A549 (cell line): ENCODE data around the gene SCYL1. TPM values are rescaled to one million over a fixed set of nuclear protein-coding genes. Genes with fewer than 3 reads are reported as not detected.

ENCODE experiments used
- ATAC-seq, 2 experiments: fragments of 200-7000 bp in 1 of 2; fragments of >200 bp in 1 of 2; cut with Nextera tagmentation in 1 of 2; cut with Tn5 transposase in 1 of 2; 3 replicates each; pipeline versions ENCODE4 v1.8.0 to v1.9.1; 2018 to 2020; ENCODE audit warnings: mild to moderate bottlenecking in 1 of 2, moderate library complexity in 1 of 2
- CTCF ChIA-PET: fragments of 300-600 bp; sonication (Branson Sonifier 250); formaldehyde crosslinking; extraction: SDS; loops from one replicate; lab custom pipeline; 2021; ENCODE audit warnings: antibody characterized with exemption, inconsistent platforms; lab: Yijun Ruan, JAX
- POLR2A ChIA-PET: fragments of 350-600 bp; formaldehyde crosslinking; extraction: SDS; loops from one replicate; lab custom pipeline; 2021; ENCODE audit warnings: antibody characterized with exemption, inconsistent platforms; lab: Yijun Ruan, JAX
- DNase-seq, 2 experiments: peaks; one replicate each; pipeline versions ENCODE4 v3.0.0 to v3.0.0-alpha.2; 2011 to 2016; ENCODE audit warnings: low read depth in 1 of 2, low spot score in 1 of 2
- FAIRE-seq: peaks from 2 replicates; lab custom pipeline; 2011; peaks lifted over from hg19 to GRCh38; lab: Jason Lieb, UNC
- H3K27ac ChIP-seq, 2 experiments: fragments of >200 bp; sonication (Bioruptor Twin); formaldehyde crosslinking; 3 replicates each; pipeline ENCODE4 v1.5.1; 2016 to 2017
- H3K4me1 ChIP-seq: fragments of >200 bp; sonication (Bioruptor Twin); formaldehyde crosslinking; 3 replicates; pipeline ENCODE4 v1.6.1; 2016
- H3K4me2 ChIP-seq: fragments of >200 bp; sonication (Bioruptor Twin); formaldehyde crosslinking; 3 replicates; pipeline ENCODE4 v1.6.1; 2016
- H3K4me3 ChIP-seq: fragments of >200 bp; sonication (Bioruptor Twin); formaldehyde crosslinking; 3 replicates; pipeline ENCODE4 v1.5.1; 2016
- H3K9me3 ChIP-seq: fragments of >200 bp; sonication (Bioruptor Twin); formaldehyde crosslinking; 3 replicates; pipeline ENCODE4 v1.6.1; 2016
- ATOH8 ChIP-seq: fragments of 250-450 bp; sonication (Bioruptor Pico); IDR thresholded peaks from 2 replicates; pipeline ENCODE4 v1.5.0; 2020; ENCODE audit warnings: low read depth, mild to moderate bottlenecking, moderate library complexity
- BCL3 ChIP-seq: fragments of >200 bp; sonication (Bioruptor Twin); formaldehyde crosslinking; IDR thresholded peaks from 3 replicates; pipeline ENCODE4 v1.6.1; 2016
- BHLHE40 ChIP-seq: IDR thresholded peaks from 2 replicates; pipeline ENCODE4 v1.6.1; 2012; ENCODE audit warnings: low read depth, low read length, inconsistent platforms
- CBX2 ChIP-seq: fragments of 200-600 bp; sonication (generic); IDR thresholded peaks from 2 replicates; pipeline ENCODE4 v1.6.1; 2016; ENCODE audit warnings: low read depth, mild to moderate bottlenecking, borderline replicate concordance
- CBX8 ChIP-seq: fragments of 200-600 bp; sonication (generic); IDR thresholded peaks from 2 replicates; pipeline ENCODE4 v1.6.1; 2016
- CHD2 ChIP-seq: fragments of 150-350 bp; IDR thresholded peaks from 2 replicates; pipeline ENCODE4 v1.6.1; 2014; ENCODE audit warnings: low read length; ENCODE audit not compliant: partially characterized antibody
- CHD4 ChIP-seq: fragments of 200-600 bp; sonication (generic); IDR thresholded peaks from 2 replicates; pipeline ENCODE4 v1.6.1; 2016; ENCODE audit warnings: antibody characterized with exemption, mild to moderate bottlenecking, borderline replicate concordance
- EHF ChIP-seq: fragments of 250-450 bp; sonication (Bioruptor Pico); IDR thresholded peaks from 2 replicates; pipeline ENCODE4 v1.5.0; 2020; ENCODE audit warnings: mild to moderate bottlenecking
- EP300 ChIP-seq, 2 experiments: fragments of >200 bp; sonication (Bioruptor Twin); formaldehyde crosslinking; IDR thresholded peaks; 2 replicates in 1 of 2; 3 replicates in 1 of 2; pipeline ENCODE4 v1.6.1; 2016 to 2017
- FOXS1 ChIP-seq: fragments of 250-450 bp; sonication (Bioruptor Pico); IDR thresholded peaks from 2 replicates; pipeline ENCODE4 v1.5.0; 2020; ENCODE audit warnings: mild to moderate bottlenecking, moderate library complexity
- HOXB5 ChIP-seq: fragments of 250-450 bp; sonication (Bioruptor Pico); IDR thresholded peaks from 2 replicates; pipeline ENCODE4 v1.5.0; 2020; ENCODE audit warnings: mild to moderate bottlenecking, moderate library complexity
- JUN ChIP-seq, 2 experiments: fragments of >200 bp; sonication (Bioruptor Twin); formaldehyde crosslinking; IDR thresholded peaks; 2 replicates in 1 of 2; 3 replicates in 1 of 2; pipeline ENCODE4 v1.6.1; 2016 to 2017
- KDM5A ChIP-seq: fragments of 200-600 bp; sonication (generic); IDR thresholded peaks from 2 replicates; pipeline ENCODE4 v1.6.1; 2016; ENCODE audit warnings: antibody characterized with exemption, mild to moderate bottlenecking
- MAFK ChIP-seq: fragments of 450-650 bp; IDR thresholded peaks from 2 replicates; pipeline ENCODE4 v1.6.1; 2014; ENCODE audit not compliant: partially characterized antibody
- MAZ ChIP-seq: fragments of 150-350 bp; IDR thresholded peaks from 2 replicates; pipeline ENCODE4 v1.6.1; 2014; ENCODE audit warnings: antibody characterized with exemption, low read depth, low read length, borderline replicate concordance
- NFE2L2 ChIP-seq: fragments of 150-350 bp; conservative IDR thresholded peaks from 2 replicates; pipeline ENCODE4 v1.6.1; 2014; ENCODE audit warnings: low read length
- NPAS2 ChIP-seq: fragments of 250-450 bp; sonication (Bioruptor Pico); IDR thresholded peaks from 2 replicates; pipeline ENCODE4 v1.8.0; 2022; ENCODE audit warnings: mild to moderate bottlenecking, moderate library complexity, borderline replicate concordance
- NR3C1 ChIP-seq: fragments of >200 bp; sonication (Bioruptor Twin); formaldehyde crosslinking; IDR thresholded peaks from 3 replicates; pipeline ENCODE4 v1.6.1; 2017
- PHF8 ChIP-seq: fragments of 200-600 bp; sonication (generic); IDR thresholded peaks from 2 replicates; pipeline ENCODE4 v1.6.1; 2016; ENCODE audit warnings: low read depth, mild to moderate bottlenecking, antibody characterized with exemption, moderate library complexity, borderline replicate concordance
- POLR2AphosphoS2 ChIP-seq: conservative IDR thresholded peaks from 2 replicates; pipeline ENCODE4 v1.6.1; 2012; ENCODE audit warnings: low read length, improper control_type of control experiment, inconsistent platforms
- RAD21 ChIP-seq, 2 experiments: fragments of >200 bp in 1 of 2; sonication (Bioruptor Twin) in 1 of 2; formaldehyde crosslinking in 1 of 2; IDR thresholded peaks in 1 of 2; conservative IDR thresholded peaks in 1 of 2; 2 replicates in 1 of 2; 3 replicates in 1 of 2; pipeline ENCODE4 v1.6.1; 2012 to 2018; ENCODE audit warnings: inconsistent platforms in 1 of 2
- RARB ChIP-seq: fragments of 250-450 bp; sonication (Bioruptor Pico); IDR thresholded peaks from 2 replicates; pipeline ENCODE4 v1.8.0; 2021; ENCODE audit warnings: mild to moderate bottlenecking, moderate library complexity
- RCOR1 ChIP-seq: fragments of 150-350 bp; IDR thresholded peaks from 2 replicates; pipeline ENCODE4 v1.6.1; 2014; ENCODE audit warnings: antibody characterized with exemption, low read length, low read depth
- RFX5 ChIP-seq: fragments of 450-650 bp; IDR thresholded peaks from 2 replicates; pipeline ENCODE4 v1.7.1; 2014; ENCODE audit warnings: antibody characterized with exemption, mild to moderate bottlenecking, moderate library complexity
- ZC3H11A ChIP-seq: fragments of 450-650 bp; IDR thresholded peaks from 2 replicates; pipeline ENCODE4 v1.6.1; 2014; ENCODE audit warnings: antibody characterized with exemption, mild to moderate bottlenecking
- ZNF302 ChIP-seq: fragments of 250-450 bp; sonication (Bioruptor Pico); IDR thresholded peaks from 2 replicates; pipeline ENCODE4 v1.9.0; 2021; ENCODE audit warnings: inconsistent platforms, mild to moderate bottlenecking, moderate library complexity
- ZSCAN20 ChIP-seq: fragments of 250-450 bp; sonication (Bioruptor Pico); IDR thresholded peaks from 2 replicates; pipeline ENCODE4 v1.8.0; 2022; ENCODE audit warnings: mild to moderate bottlenecking, moderate library complexity
- WGBS: methylation state at CpG from one replicate; pipeline ENCODE4 v1.1.6; 2017; ENCODE audit errors: missing lambda C conversion rate; 5-methylcytosine and 5-hydroxymethylcytosine counted together
- polyA plus RNA-seq, 4 experiments: library from polyadenylated mRNA; depleted of rRNA in 3 of 4; stranded (reverse); fragments of >200 nt; fragmentation: RNase III in 1 of 4; extraction: RNeasy Plus Mini Kit Qiagen cat#74134 plus additional on column Dnase treatment in 1 of 4; gene quantifications; 2 replicates in 3 of 4; 3 replicates in 1 of 4; pipeline ENCODE4 v1.2.3, GENCODE V29; 2011 to 2017
- TF ChIP-seq, protein P1 (sequence below): fragments of 200-600 bp; sonication (generic); IDR thresholded peaks from 2 replicates; pipeline ENCODE4 v1.6.1; 2016; ENCODE audit warnings: antibody characterized with exemption, mild to moderate bottlenecking, moderate library complexity
- TF ChIP-seq, protein P2 (sequence below): fragments of 450-650 bp; IDR thresholded peaks from 2 replicates; pipeline ENCODE4 v1.6.1; 2014; ENCODE audit warnings: antibody characterized with exemption
- TF ChIP-seq, protein P3 (sequence below): fragments of >200 bp; sonication (Bioruptor Twin); formaldehyde crosslinking; IDR thresholded peaks from 2 replicates; pipeline ENCODE4 v1.6.1; 2016
- TF ChIP-seq, protein P4 (sequence below): IDR thresholded peaks from 2 replicates; pipeline ENCODE4 v1.6.1; 2012; ENCODE audit warnings: low read depth, borderline replicate concordance
- TF ChIP-seq, protein P5 (sequence below): IDR thresholded peaks from 2 replicates; pipeline ENCODE4 v1.6.1; 2012

Gene SCYL1
- polyA plus RNA-seq, 2 of the 4 experiments (the other 2 are of a cell fraction) = 30.8 to 46.8 TPM

- ChIA-PET POLR2A (interaction anchor here (0.7 to 26.7 kb wide), 12 partner anchors 8 to 126 kb away, joined by 3 to 1006 read pairs (median 33); partner anchors contain the start of gene NEAT1), CTCF (interaction anchor here (0.6 to 30.0 kb wide), 19 partner anchors 7 to 932 kb away, joined by 3 to 947 read pairs (median 4); partner anchors contain the start of gene SLC25A45)
- Histone ChIP-seq H3K4me1 (peaks cover 53% of the 10 kb centered on the region), H3K4me2 (peak overlapping the region; percentile 98), H3K4me3 (peak overlapping the region; percentile 90), H3K27ac (peak overlapping the region; percentile 98 to 100), H3K9me3 (no peaks in the 10 kb centered on the region)
- FAIRE-seq (no peak), DNase-seq (peak; percentile 74 to 99), ATAC-seq (peak; percentile 72 to 79)
- 1% methylated on average over 29 of the region's 61 CpGs for WGBS
- peak; percentile 61; the same call in 1 of the 2 replicates for TF ChIP-seq BHLHE40
- peak; percentile 94 to 99 for TF ChIP-seq JUN (IDR thresholded peaks at IDR 0.05)
- TF ChIP-seq KDM5A = no peak
- no peak for TF ChIP-seq FOXS1 (CRISPR knock-in tag)
- TF ChIP-seq ZSCAN20 (CRISPR knock-in tag) = no peak
- TF ChIP-seq RARB (CRISPR knock-in tag) = 0 out of 2 replicates have a peak, but pooled peaks have one; percentile 25
- TF ChIP-seq MAZ = no peak
- TF ChIP-seq, protein P1, sequence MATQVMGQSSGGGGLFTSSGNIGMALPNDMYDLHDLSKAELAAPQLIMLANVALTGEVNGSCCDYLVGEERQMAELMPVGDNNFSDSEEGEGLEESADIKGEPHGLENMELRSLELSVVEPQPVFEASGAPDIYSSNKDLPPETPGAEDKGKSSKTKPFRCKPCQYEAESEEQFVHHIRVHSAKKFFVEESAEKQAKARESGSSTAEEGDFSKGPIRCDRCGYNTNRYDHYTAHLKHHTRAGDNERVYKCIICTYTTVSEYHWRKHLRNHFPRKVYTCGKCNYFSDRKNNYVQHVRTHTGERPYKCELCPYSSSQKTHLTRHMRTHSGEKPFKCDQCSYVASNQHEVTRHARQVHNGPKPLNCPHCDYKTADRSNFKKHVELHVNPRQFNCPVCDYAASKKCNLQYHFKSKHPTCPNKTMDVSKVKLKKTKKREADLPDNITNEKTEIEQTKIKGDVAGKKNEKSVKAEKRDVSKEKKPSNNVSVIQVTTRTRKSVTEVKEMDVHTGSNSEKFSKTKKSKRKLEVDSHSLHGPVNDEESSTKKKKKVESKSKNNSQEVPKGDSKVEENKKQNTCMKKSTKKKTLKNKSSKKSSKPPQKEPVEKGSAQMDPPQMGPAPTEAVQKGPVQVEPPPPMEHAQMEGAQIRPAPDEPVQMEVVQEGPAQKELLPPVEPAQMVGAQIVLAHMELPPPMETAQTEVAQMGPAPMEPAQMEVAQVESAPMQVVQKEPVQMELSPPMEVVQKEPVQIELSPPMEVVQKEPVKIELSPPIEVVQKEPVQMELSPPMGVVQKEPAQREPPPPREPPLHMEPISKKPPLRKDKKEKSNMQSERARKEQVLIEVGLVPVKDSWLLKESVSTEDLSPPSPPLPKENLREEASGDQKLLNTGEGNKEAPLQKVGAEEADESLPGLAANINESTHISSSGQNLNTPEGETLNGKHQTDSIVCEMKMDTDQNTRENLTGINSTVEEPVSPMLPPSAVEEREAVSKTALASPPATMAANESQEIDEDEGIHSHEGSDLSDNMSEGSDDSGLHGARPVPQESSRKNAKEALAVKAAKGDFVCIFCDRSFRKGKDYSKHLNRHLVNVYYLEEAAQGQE = peak; percentile 78
- no peak for TF ChIP-seq NFE2L2
- TF ChIP-seq HOXB5 = 0 out of 2 replicates have a peak, but pooled peaks have one; percentile 70
- TF ChIP-seq POLR2AphosphoS2 = no peak
- peak; percentile 44 to 85; a peak in 3 of 5 replicates for TF ChIP-seq EP300 (IDR thresholded peaks at IDR 0.05)
- peak; percentile 75 for TF ChIP-seq EHF (CRISPR knock-in tag)
- TF ChIP-seq CHD2 = peak; percentile 89
- TF ChIP-seq RCOR1 = no peak
- no peak; the same call in none of the 2 replicates for TF ChIP-seq ATOH8 (CRISPR knock-in tag)
- peak; percentile 97 for TF ChIP-seq BCL3
- TF ChIP-seq, protein P2, sequence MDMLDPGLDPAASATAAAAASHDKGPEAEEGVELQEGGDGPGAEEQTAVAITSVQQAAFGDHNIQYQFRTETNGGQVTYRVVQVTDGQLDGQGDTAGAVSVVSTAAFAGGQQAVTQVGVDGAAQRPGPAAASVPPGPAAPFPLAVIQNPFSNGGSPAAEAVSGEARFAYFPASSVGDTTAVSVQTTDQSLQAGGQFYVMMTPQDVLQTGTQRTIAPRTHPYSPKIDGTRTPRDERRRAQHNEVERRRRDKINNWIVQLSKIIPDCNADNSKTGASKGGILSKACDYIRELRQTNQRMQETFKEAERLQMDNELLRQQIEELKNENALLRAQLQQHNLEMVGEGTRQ = peak; percentile 49; the same call in 1 of the 2 replicates
- no peak for TF ChIP-seq RFX5
- no peak for TF ChIP-seq CHD4
- TF ChIP-seq ZNF302 (CRISPR knock-in tag) = peak; percentile 52; the same call in 1 of the 2 replicates
- TF ChIP-seq, protein P3, sequence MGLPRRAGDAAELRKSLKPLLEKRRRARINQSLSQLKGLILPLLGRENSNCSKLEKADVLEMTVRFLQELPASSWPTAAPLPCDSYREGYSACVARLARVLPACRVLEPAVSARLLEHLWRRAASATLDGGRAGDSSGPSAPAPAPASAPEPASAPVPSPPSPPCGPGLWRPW = no peak
- TF ChIP-seq NPAS2 (CRISPR knock-in tag) = no peak
- no peak for TF ChIP-seq NR3C1
- TF ChIP-seq CBX8 = no peak
- TF ChIP-seq PHF8 = no peak
- no peak for TF ChIP-seq CBX2
- TF ChIP-seq MAFK = peak; percentile 35
- TF ChIP-seq RAD21 (conservative IDR thresholded peaks at IDR 0.05 in 1 of 2, IDR thresholded peaks at IDR 0.05 in 1 of 2) = peak; percentile 18 to 67; a peak in 4 of 5 replicates
- no peak for TF ChIP-seq ZC3H11A
- TF ChIP-seq, protein P4, sequence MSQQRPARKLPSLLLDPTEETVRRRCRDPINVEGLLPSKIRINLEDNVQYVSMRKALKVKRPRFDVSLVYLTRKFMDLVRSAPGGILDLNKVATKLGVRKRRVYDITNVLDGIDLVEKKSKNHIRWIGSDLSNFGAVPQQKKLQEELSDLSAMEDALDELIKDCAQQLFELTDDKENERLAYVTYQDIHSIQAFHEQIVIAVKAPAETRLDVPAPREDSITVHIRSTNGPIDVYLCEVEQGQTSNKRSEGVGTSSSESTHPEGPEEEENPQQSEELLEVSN = peak; percentile 77
- TF ChIP-seq, protein P5, sequence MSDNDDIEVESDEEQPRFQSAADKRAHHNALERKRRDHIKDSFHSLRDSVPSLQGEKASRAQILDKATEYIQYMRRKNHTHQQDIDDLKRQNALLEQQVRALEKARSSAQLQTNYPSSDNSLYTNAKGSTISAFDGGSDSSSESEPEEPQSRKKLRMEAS = peak; percentile 89
Observed at GRCh38 chr11:65497141-65498041, 27.5 kb upstream of the SCYL1 start.
